Thyroid gland (tissue), 4 donors: Measurements from ENCODE around the gene DMD.

ENCODE experiments used
- POLR2A ChIP-seq, 2 donors: fragments of 450-650 bp; IDR thresholded peaks; one replicate each; pipeline ENCODE4 v1.6.1; 2017; ENCODE audit warnings: antibody characterized with exemption in 2 of 2, mild to moderate bottlenecking in 2 of 2, moderate library complexity in 1 of 2
- TF ChIP-seq, protein P1 (sequence below), 6 experiments: fragments of 200-600 bp in 3 of 6; fragments of 450-650 bp in 3 of 6; sonication (generic) in 3 of 6; IDR thresholded peaks; one replicate each; pipeline ENCODE4 v1.5.1; 2016 to 2019; ENCODE audit warnings: antibody characterized with exemption in 6 of 6, mild to moderate bottlenecking in 2 of 6, inconsistent platforms in 1 of 6, moderate library complexity in 1 of 6

DNA sequence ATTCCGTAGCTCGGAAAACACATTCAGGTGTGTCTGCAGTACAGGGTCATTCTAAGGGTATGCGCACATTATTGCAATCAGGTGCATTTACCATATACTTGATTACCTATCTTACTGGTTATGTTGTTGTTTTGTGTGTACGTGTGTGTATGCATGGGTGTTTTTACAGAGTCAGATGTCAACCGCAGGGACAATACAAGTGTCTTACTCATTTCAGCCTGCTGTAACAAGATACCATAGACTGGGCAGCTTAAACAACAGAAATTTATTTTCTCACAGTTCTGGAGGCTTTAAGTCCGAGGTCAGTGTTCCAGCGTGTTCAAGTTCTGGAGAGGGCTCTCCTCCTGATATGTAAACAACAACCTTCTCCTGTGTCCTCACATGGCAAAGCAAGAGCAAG, 316.7 kb downstream of the DMD start:
- TF ChIP-seq, protein P1, sequence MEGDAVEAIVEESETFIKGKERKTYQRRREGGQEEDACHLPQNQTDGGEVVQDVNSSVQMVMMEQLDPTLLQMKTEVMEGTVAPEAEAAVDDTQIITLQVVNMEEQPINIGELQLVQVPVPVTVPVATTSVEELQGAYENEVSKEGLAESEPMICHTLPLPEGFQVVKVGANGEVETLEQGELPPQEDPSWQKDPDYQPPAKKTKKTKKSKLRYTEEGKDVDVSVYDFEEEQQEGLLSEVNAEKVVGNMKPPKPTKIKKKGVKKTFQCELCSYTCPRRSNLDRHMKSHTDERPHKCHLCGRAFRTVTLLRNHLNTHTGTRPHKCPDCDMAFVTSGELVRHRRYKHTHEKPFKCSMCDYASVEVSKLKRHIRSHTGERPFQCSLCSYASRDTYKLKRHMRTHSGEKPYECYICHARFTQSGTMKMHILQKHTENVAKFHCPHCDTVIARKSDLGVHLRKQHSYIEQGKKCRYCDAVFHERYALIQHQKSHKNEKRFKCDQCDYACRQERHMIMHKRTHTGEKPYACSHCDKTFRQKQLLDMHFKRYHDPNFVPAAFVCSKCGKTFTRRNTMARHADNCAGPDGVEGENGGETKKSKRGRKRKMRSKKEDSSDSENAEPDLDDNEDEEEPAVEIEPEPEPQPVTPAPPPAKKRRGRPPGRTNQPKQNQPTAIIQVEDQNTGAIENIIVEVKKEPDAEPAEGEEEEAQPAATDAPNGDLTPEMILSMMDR (IDR thresholded peaks at IDR 0.05): no peak
- no peak for TF ChIP-seq POLR2A (IDR thresholded peaks at IDR 0.05)
